ENCODE results near the gene CDC20.

The CDC20 gene

GRCh38 chr1:43337588-43337987 lies 21.2 kb upstream of the CDC20 start, which contains the start of gene MPL:
Gene MPL, plus strand, starts transcription at chr1:43337818. Its CDS starts 31 bp downstream, at chr1:43337849.
- H3K4me3 ChIP-seq (ENCODE audit: low read length): no peak within 1 kb of the TSS
- TF ChIP-seq CTCF (IDR thresholded peaks at IDR 0.05; ENCODE audit: low read depth, low read length, poor library complexity, severe bottlenecking): no peak
- TF ChIP-seq EZH2phosphoT487 (IDR thresholded peaks at IDR 0.05; ENCODE audit: borderline replicate concordance, low read length): no peak
- H3K4me2 ChIP-seq (ENCODE audit: low read length): no peak within 1 kb of the TSS
- H3K79me2 ChIP-seq (ENCODE audit: control insufficient read depth, low read length): no peaks in the 10 kb centered on the region
- peaks cover 2% of the 10 kb centered on the region; the same call in 1 of the 2 replicates for H3K27me3 ChIP-seq (ENCODE audit: control insufficient read depth, low read length)
- no peaks in the 10 kb centered on the region for H3F3A ChIP-seq (ENCODE audit: control insufficient read depth, insufficient read depth)
- H3K9me3 ChIP-seq (ENCODE audit: control insufficient read depth, insufficient read depth, low read length): no peaks in the 10 kb centered on the region
- no peak within 1 kb of the TSS for H3K27ac ChIP-seq (ENCODE audit: low read depth, low read length)
- H3K4me1 ChIP-seq (ENCODE audit: control insufficient read depth, low read length): no peaks in the 10 kb centered on the region
- H3K9me2 ChIP-seq (replicated peaks; ENCODE audit: control insufficient read depth, low read length): no peaks in the 10 kb centered on the region
- no peaks in the 10 kb centered on the region for H4K20me1 ChIP-seq (ENCODE audit: control insufficient read depth, insufficient read depth, low read depth, low read length)
- no peaks in the 10 kb centered on the region for H3K36me3 ChIP-seq (ENCODE audit: control insufficient read depth, low read length)

- Histone ChIP-seq H3K9me3 (ENCODE audit: control insufficient read depth, insufficient read depth, low read length) (no peaks in the 10 kb centered on the region), H3K4me3 (ENCODE audit: low read length) (no peak overlapping the region), H3K4me1 (ENCODE audit: control insufficient read depth, low read length) (no peaks in the 10 kb centered on the region), H4K20me1 (ENCODE audit: control insufficient read depth, insufficient read depth, low read depth, low read length) (no peaks in the 10 kb centered on the region), H3K4me2 (ENCODE audit: low read length) (no peak overlapping the region), H3K36me3 (ENCODE audit: control insufficient read depth, low read length) (no peaks in the 10 kb centered on the region), H3K27me3 (ENCODE audit: control insufficient read depth, low read length) (peaks cover 2% of the 10 kb centered on the region; the same call in 1 of the 2 replicates), H3K9me2 (replicated peaks; ENCODE audit: control insufficient read depth, low read length) (no peaks in the 10 kb centered on the region), H3F3A (ENCODE audit: control insufficient read depth, insufficient read depth) (no peaks in the 10 kb centered on the region), H3K27ac (ENCODE audit: low read depth, low read length) (no peak overlapping the region), H3K79me2 (ENCODE audit: control insufficient read depth, low read length) (no peaks in the 10 kb centered on the region)
- TF ChIP-seq CTCF (IDR thresholded peaks at IDR 0.05; ENCODE audit: low read depth, low read length, poor library complexity, severe bottlenecking): no peak
- TF ChIP-seq EZH2phosphoT487 (IDR thresholded peaks at IDR 0.05; ENCODE audit: borderline replicate concordance, low read length): no peak
Observed at GRCh38 chr1:43338001-43338400, 20.8 kb upstream of the CDC20 start.

GRCh38 chr1:43339584-43340232 lies 19.1 kb upstream of the CDC20 start:
- H3K9me3 ChIP-seq (ENCODE audit: control insufficient read depth, insufficient read depth, low read length): no peaks in the 10 kb centered on the region
- no peaks in the 10 kb centered on the region for H3K36me3 ChIP-seq (ENCODE audit: control insufficient read depth, low read length)
- no peaks in the 10 kb centered on the region for H3F3A ChIP-seq (ENCODE audit: control insufficient read depth, insufficient read depth)
- no peak overlapping the region for H3K27ac ChIP-seq (ENCODE audit: low read depth, low read length)
- no peaks in the 10 kb centered on the region for H3K9me2 ChIP-seq (replicated peaks; ENCODE audit: control insufficient read depth, low read length)
- H3K79me2 ChIP-seq (ENCODE audit: control insufficient read depth, low read length): no peaks in the 10 kb centered on the region
- H3K4me2 ChIP-seq (ENCODE audit: low read length): no peak overlapping the region
- H3K4me3 ChIP-seq (ENCODE audit: low read length): no peak overlapping the region
- H3K27me3 ChIP-seq (ENCODE audit: control insufficient read depth, low read length): peaks cover 2% of the 10 kb centered on the region; the same call in 1 of the 2 replicates
- H4K20me1 ChIP-seq (ENCODE audit: control insufficient read depth, insufficient read depth, low read depth, low read length): no peaks in the 10 kb centered on the region
- TF ChIP-seq EZH2phosphoT487 (IDR thresholded peaks at IDR 0.05; ENCODE audit: borderline replicate concordance, low read length) (no peak), CTCF (IDR thresholded peaks at IDR 0.05; ENCODE audit: low read depth, low read length, poor library complexity, severe bottlenecking) (no peak)
- no peaks in the 10 kb centered on the region for H3K4me1 ChIP-seq (ENCODE audit: control insufficient read depth, low read length)
